ENCODE data around the gene ILDR1.
"Not testable (repeated sequence)": the region's sequence is repeated elsewhere in the genome, so short reads cannot be mapped to it uniquely, and the experiment has no call there.

Gene ILDR1

DNA sequence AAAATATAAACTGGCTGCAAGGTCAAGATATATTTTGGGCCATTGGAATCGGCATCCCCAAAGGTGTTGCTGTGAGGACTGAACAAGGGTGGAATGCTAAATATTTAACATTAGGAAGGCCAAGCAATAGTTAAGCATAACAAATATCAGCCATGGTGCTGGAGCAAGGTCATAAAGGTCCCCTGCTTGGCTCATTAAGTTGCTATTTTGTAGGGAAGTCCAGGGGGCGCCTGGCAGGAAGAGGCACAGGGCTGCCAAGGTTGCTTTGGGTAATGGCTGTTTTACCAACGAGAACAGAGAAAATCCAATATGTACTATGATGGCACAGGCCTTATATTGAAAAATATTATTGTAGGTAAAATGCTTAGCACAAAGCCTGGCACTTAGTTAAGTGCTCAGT lies 65.7 kb downstream of the ILDR1 start:
- no peak for DNase-seq (ENCODE audit: extremely low read depth, low read depth)
- no peak for TF ChIP-seq CTCF (IDR thresholded peaks at IDR 0.05; ENCODE audit: low read depth, low read length)

- no peak for DNase-seq (ENCODE audit: extremely low read depth, low read depth)
- TF ChIP-seq CTCF (IDR thresholded peaks at IDR 0.05; ENCODE audit: low read depth, low read length), result no peak
Measured at GRCh38 chr3:121951291-121951919, 70.6 kb downstream of the ILDR1 start.

DNA sequence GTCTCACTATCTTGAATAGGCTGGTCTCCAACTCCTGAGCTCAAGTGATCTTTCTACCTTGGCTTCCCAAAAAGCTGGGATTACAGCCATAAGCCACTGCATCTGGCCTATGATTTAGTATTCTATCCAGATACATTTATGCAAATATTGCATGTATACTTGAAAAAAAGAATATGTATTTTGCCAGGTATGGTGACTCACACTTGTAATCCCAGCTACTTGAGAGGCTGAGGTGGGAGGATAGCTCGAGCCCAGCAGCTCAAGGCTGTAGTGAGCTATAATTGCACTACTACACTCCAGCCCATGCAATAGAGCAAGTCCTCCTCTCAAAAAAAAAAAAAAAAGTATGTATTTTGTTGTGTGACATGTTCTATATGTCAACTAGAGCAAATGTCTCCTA lies 73.4 kb downstream of the ILDR1 start:
- TF ChIP-seq CTCF (IDR thresholded peaks at IDR 0.05; ENCODE audit: low read depth, low read length), result no peak
- DNase-seq (ENCODE audit: extremely low read depth, low read depth), result no peak

GRCh38 chr3:121943431-121943830 lies 78.6 kb downstream of the ILDR1 start:
- no peak for DNase-seq (ENCODE audit: extremely low read depth, low read depth)
- no peak for TF ChIP-seq CTCF (IDR thresholded peaks at IDR 0.05; ENCODE audit: low read depth, low read length)

DNA sequence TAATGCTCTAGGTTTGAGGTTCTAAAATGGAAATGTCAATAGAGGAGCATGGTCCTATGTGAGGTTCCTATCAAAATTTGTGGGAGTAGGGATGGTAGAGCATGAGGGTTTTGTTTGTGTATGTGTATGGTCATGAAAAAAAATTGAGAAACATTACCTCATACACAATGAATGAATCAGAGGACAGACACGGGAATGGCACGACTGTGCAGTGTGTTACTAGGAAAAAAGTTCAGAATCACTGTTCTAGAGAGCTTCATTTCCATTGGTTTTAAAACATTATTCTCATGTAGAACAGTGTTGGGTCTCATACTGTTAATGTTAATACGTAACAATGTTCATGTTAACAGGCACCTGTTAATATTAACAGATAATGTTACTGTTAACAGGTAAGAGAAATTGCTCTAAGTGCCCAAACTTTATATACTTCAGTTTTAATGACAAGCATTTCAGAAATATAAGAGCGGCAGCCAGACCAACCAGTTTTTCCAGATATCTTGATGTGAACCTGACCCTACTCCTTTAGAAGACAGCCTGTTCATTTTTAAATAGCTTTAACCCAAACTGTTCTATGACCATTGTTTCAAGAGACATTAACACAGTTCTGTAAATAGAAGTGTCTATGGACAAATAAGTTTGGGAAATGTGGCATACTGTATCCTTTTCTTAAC lies 79.8 kb downstream of the ILDR1 start:
- no peak for TF ChIP-seq CTCF (IDR thresholded peaks at IDR 0.05; ENCODE audit: low read depth, low read length)
- no peak for DNase-seq (ENCODE audit: extremely low read depth, low read depth)

DNA sequence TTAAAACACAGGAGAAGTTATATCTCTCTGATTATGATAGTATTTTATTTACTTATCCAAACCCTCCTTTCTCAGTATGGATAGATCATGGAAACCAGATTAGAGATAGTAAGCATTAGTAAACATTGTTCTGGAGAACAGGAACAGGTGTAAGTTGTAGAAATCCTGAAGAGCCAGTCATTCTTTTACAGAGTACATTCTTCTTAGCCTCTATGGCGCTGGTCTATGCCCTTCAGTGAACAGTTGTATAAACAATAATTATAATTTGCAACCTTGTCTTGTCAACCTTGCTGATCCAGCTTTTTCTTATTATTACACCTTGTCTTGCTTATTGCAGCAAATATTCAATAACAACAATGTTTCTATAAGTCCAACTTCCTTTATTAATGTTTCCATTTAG lies 80.5 kb downstream of the ILDR1 start:
- no peak for DNase-seq (ENCODE audit: extremely low read depth, low read depth)
- TF ChIP-seq CTCF (IDR thresholded peaks at IDR 0.05; ENCODE audit: low read depth, low read length), result no peak

- not testable (repeated sequence) for DNase-seq (ENCODE audit: extremely low read depth, low read depth)
Measured at GRCh38 chr3:121938141-121938855, 83.7 kb downstream of the ILDR1 start.
